HCT116 (cell line): ENCODE measurements around the gene ATXN7L3B. TPM values are rescaled to one million over a fixed set of nuclear protein-coding genes. Genes with fewer than 3 reads are reported as not detected.

ENCODE experiments used
- ATAC-seq: fragments of 200-7000 bp; cut with Tn5 transposase; 2 replicates; pipeline ENCODE4 v1.9.1; 2020; ENCODE audit warnings: mild to moderate bottlenecking, moderate library complexity
- BruUV-seq: library from RNA; stranded (reverse); fragments of 400-500 nt; replicated peaks from 2 replicates; lab custom pipeline; 2021; lab: Mats Ljungman, UMichigan
- CTCF ChIA-PET: fragments of 300-600 bp; sonication (Branson Sonifier 250); formaldehyde crosslinking; loops from one replicate; lab custom pipeline; 2021; ENCODE audit warnings: antibody characterized with exemption; lab: Charles Lee
- POLR2A ChIA-PET: fragments of 300-600, 350-600 bp; sonication (Branson Sonifier 250); formaldehyde crosslinking; loops from one replicate; lab custom pipeline; 2021; ENCODE audit warnings: antibody characterized with exemption; lab: Charles Lee
- RAD21 ChIA-PET, 2 experiments: fragments of 300-600 bp; sonication (Branson Sonifier 250); formaldehyde crosslinking; loops; one replicate each; lab custom pipeline; 2023; ENCODE audit warnings: low total read pairs in 2 of 2; ENCODE audit not compliant: uncharacterized antibody in 2 of 2, unreplicated experiment in 2 of 2, low non-redundant PET in 1 of 2; lab: Charles Lee
- DNase-seq: peaks from one replicate; pipeline ENCODE4 v3.0.0-alpha.2; 2010; ENCODE audit warnings: low read depth, low spot score
- H2AFZ ChIP-seq: fragments of 200-600 bp; shearing (Covaris generic), sonication (generic); 2 replicates; pipeline ENCODE4 v1.6.1; 2017; ENCODE audit warnings: low read depth, mixed run types, mixed read lengths, antibody characterized with exemption, low read length; ENCODE audit not compliant: poor library complexity, severe bottlenecking
- H3K27ac ChIP-seq: 2 replicates; pipeline ENCODE4 v1.5.1; 2012; ENCODE audit warnings: low read depth, low read length
- H3K27me3 ChIP-seq: fragments of 200-600 bp; sonication (generic); 2 replicates; pipeline ENCODE4 v1.6.1; 2016; ENCODE audit warnings: mixed run types, low read length, mixed read lengths; ENCODE audit not compliant: insufficient read depth
- H3K36me3 ChIP-seq, 2 experiments: fragments of 200-500 bp in 1 of 2; fragments of 200-600 bp in 1 of 2; sonication (Bioruptor generic) in 1 of 2; sonication (generic) in 1 of 2; 2 replicates each; pipeline versions ENCODE4 v1.5.1 to v1.6.1; 2014 to 2016; ENCODE audit warnings: low read length in 2 of 2, inconsistent platforms in 1 of 2, mixed read lengths in 1 of 2, mixed run types in 1 of 2; ENCODE audit not compliant: insufficient read depth in 2 of 2, control insufficient read depth in 1 of 2
- H3K4me1 ChIP-seq, 2 experiments: fragments of 200-600 bp in 1 of 2; sonication (generic) in 1 of 2; 2 replicates each; pipeline versions ENCODE4 v1.5.1 to v1.6.1; 2012 to 2017; ENCODE audit warnings: low read length in 2 of 2, inconsistent platforms in 1 of 2, mild to moderate bottlenecking in 1 of 2, mixed read lengths in 1 of 2, mixed run types in 1 of 2, moderate library complexity in 1 of 2; ENCODE audit not compliant: insufficient read depth in 2 of 2, control insufficient read depth in 1 of 2
- H3K4me2 ChIP-seq: fragments of 200-600 bp; sonication (generic); 2 replicates; pipeline ENCODE4 v1.6.1; 2017; ENCODE audit warnings: mixed run types, low read length, mixed read lengths
- H3K4me3 ChIP-seq, 2 experiments: fragments of 200-600 bp in 1 of 2; sonication (generic) in 1 of 2; replicated peaks in 1 of 2; 2 replicates each; pipeline ENCODE4 v1.5.1; 2011 to 2016; ENCODE audit warnings: low read length in 2 of 2, control low read depth in 1 of 2, low read depth in 1 of 2, mild to moderate bottlenecking in 1 of 2, mixed read lengths in 1 of 2, mixed run types in 1 of 2
- H3K79me2 ChIP-seq: fragments of 200-600 bp; sonication (generic); 2 replicates; pipeline ENCODE4 v1.6.1; 2017; ENCODE audit warnings: mild to moderate bottlenecking, mixed run types, low read length, moderate library complexity, mixed read lengths; ENCODE audit not compliant: insufficient read depth
- H3K9ac ChIP-seq: fragments of 200-600 bp; sonication (generic); 2 replicates; pipeline ENCODE4 v1.6.1; 2016; ENCODE audit warnings: low read length, mixed read lengths
- H3K9me2 ChIP-seq: fragments of 200-600 bp; sonication (generic), shearing (Covaris generic); 2 replicates; pipeline ENCODE4 v1.6.1; 2017; ENCODE audit warnings: mixed run types, mild to moderate bottlenecking, moderate library complexity; ENCODE audit not compliant: insufficient read depth
- H3K9me3 ChIP-seq, 2 experiments: fragments of 200-500 bp in 1 of 2; fragments of 200-600 bp in 1 of 2; sonication (Bioruptor generic) in 1 of 2; sonication (generic) in 1 of 2; 2 replicates each; pipeline ENCODE4 v1.6.1; 2014 to 2017; ENCODE audit warnings: low read length in 2 of 2, mixed read lengths in 2 of 2, inconsistent platforms in 1 of 2, low read depth in 1 of 2, mild to moderate bottlenecking in 1 of 2, mixed run types in 1 of 2, moderate library complexity in 1 of 2; ENCODE audit not compliant: control insufficient read depth in 1 of 2, insufficient read depth in 1 of 2
- H4K20me1 ChIP-seq: fragments of 200-600 bp; sonication (generic), shearing (Covaris generic); 2 replicates; pipeline ENCODE4 v1.6.1; 2017; ENCODE audit warnings: mixed run types, mild to moderate bottlenecking, moderate library complexity; ENCODE audit not compliant: insufficient read depth
- ATF3 ChIP-seq: IDR thresholded peaks from 2 replicates; pipeline ENCODE4 v1.6.1; 2012
- CEBPB ChIP-seq: IDR thresholded peaks from 2 replicates; pipeline ENCODE4 v1.6.1; 2012; ENCODE audit warnings: low read depth
- EGR1 ChIP-seq: IDR thresholded peaks from 2 replicates; pipeline ENCODE4 v1.6.1; 2012; ENCODE audit warnings: low read depth
- ELF1 ChIP-seq: IDR thresholded peaks from 2 replicates; pipeline ENCODE4 v1.6.1; 2012; ENCODE audit warnings: low read depth, borderline replicate concordance
- EZH2 ChIP-seq: fragments of 200-600 bp; sonication (generic); IDR thresholded peaks from 2 replicates; pipeline ENCODE4 v1.6.1; 2017; ENCODE audit warnings: antibody characterized with exemption, mixed run types
- EZH2phosphoT487 ChIP-seq: fragments of 200-600 bp; IDR thresholded peaks from 2 replicates; pipeline ENCODE4 v1.6.1; 2018; ENCODE audit warnings: antibody characterized with exemption, borderline replicate concordance
- JUND ChIP-seq: IDR thresholded peaks from 2 replicates; pipeline ENCODE4 v1.6.1; 2012
- REST ChIP-seq: IDR thresholded peaks from 2 replicates; pipeline ENCODE4 v1.6.1; 2012; ENCODE audit warnings: low read depth
- SP1 ChIP-seq: IDR thresholded peaks from 2 replicates; pipeline ENCODE4 v1.6.1; 2012; ENCODE audit warnings: low read depth
- SRF ChIP-seq: IDR thresholded peaks from 2 replicates; pipeline ENCODE4 v1.6.1; 2012; ENCODE audit warnings: low read depth
- ZNF274 ChIP-seq: fragments of 200-500 bp; sonication (Bioruptor generic); IDR thresholded peaks from 2 replicates; pipeline ENCODE4 v1.6.1; 2014; ENCODE audit warnings: mild to moderate bottlenecking, low read depth, low read length, inconsistent platforms
- intact Hi-C: fragments of 100-400 bp; cut with micrococcal nuclease; formaldehyde crosslinking; loops from 2 replicates; pipeline ENCODE4 v1.10.0; 2022
- total RNA-seq: library from RNA; stranded (reverse); gene quantifications from one replicate; pipeline ENCODE4 v1.2.1, GENCODE V29; 2021; ENCODE audit not compliant: unreplicated experiment
- TF ChIP-seq, protein P1 (sequence below): IDR thresholded peaks from 2 replicates; pipeline ENCODE4 v1.6.1; 2012
- TF ChIP-seq, protein P2 (sequence below): IDR thresholded peaks from 2 replicates; pipeline ENCODE4 v1.6.1; 2011; ENCODE audit warnings: mild to moderate bottlenecking, low read length, moderate library complexity; ENCODE audit not compliant: insufficient replicate concordance; ENCODE audit errors: extremely low read depth

Gene ATXN7L3B
- total RNA-seq, 1 experiment from 2014 or later = 28.1 TPM

- no peaks in the 10 kb centered on the region for H3K4me1 ChIP-seq
- no peak overlapping the region for H3K4me2 ChIP-seq
- ATAC-seq (no peak), DNase-seq (no peak)
- no peaks in the 10 kb centered on the region for H3K9me2 ChIP-seq
- POLR2A ChIA-PET = no interaction called here
- no peak overlapping the region for H3K9ac ChIP-seq
- no peaks in the 10 kb centered on the region for H3K27me3 ChIP-seq
- no peak overlapping the region for H3K4me3 ChIP-seq
- H3K36me3 ChIP-seq = no peaks in the 10 kb centered on the region
- CTCF ChIA-PET = no interaction called here
- RAD21 ChIA-PET = no interaction called here
- no peak overlapping the region for H3K27ac ChIP-seq
- intact Hi-C loops = no loop called here
- H3K79me2 ChIP-seq = no peaks in the 10 kb centered on the region
- H3K9me3 ChIP-seq = no peaks in the 10 kb centered on the region
- TF ChIP-seq EZH2phosphoT487 (no peak), SRF (no peak), JUND (no peak), SP1 (no peak), EGR1 (no peak), ELF1 (no peak), ZNF274 (no peak), REST (no peak), ATF3 (no peak), EZH2 (no peak), CEBPB (no peak)
- TF ChIP-seq, protein P1, sequence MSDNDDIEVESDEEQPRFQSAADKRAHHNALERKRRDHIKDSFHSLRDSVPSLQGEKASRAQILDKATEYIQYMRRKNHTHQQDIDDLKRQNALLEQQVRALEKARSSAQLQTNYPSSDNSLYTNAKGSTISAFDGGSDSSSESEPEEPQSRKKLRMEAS = no peak
- TF ChIP-seq, protein P2, sequence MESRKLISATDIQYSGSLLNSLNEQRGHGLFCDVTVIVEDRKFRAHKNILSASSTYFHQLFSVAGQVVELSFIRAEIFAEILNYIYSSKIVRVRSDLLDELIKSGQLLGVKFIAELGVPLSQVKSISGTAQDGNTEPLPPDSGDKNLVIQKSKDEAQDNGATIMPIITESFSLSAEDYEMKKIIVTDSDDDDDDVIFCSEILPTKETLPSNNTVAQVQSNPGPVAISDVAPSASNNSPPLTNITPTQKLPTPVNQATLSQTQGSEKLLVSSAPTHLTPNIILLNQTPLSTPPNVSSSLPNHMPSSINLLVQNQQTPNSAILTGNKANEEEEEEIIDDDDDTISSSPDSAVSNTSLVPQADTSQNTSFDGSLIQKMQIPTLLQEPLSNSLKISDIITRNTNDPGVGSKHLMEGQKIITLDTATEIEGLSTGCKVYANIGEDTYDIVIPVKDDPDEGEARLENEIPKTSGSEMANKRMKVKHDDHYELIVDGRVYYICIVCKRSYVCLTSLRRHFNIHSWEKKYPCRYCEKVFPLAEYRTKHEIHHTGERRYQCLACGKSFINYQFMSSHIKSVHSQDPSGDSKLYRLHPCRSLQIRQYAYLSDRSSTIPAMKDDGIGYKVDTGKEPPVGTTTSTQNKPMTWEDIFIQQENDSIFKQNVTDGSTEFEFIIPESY = no peak
- H4K20me1 ChIP-seq = no peaks in the 10 kb centered on the region
- H2AFZ ChIP-seq = no peak overlapping the region
- no TSS peak for BruUV-seq
Observed at GRCh38 chr12:74490390-74491064, 47.1 kb upstream of the ATXN7L3B start.
